A673 (cell line): ENCODE measurements around the gene MEIG1.

Experiments
- CTCF ChIP-seq: fragments of 300-800, 200-600 bp; sonication (generic); conservative IDR thresholded peaks from 2 replicates; pipeline ENCODE4 v1.5.1; 2017; ENCODE audit warnings: low read depth, mild to moderate bottlenecking, antibody characterized with exemption, low read length, moderate library complexity, mixed read lengths
- EZH2 ChIP-seq: fragments of 200-600 bp; sonication (generic); IDR thresholded peaks from 2 replicates; pipeline ENCODE4 v1.6.1; 2017; ENCODE audit warnings: borderline replicate concordance, low read depth, mild to moderate bottlenecking, mixed read lengths, antibody characterized with exemption, low read length; ENCODE audit not compliant: poor library complexity, severe bottlenecking

DNA sequence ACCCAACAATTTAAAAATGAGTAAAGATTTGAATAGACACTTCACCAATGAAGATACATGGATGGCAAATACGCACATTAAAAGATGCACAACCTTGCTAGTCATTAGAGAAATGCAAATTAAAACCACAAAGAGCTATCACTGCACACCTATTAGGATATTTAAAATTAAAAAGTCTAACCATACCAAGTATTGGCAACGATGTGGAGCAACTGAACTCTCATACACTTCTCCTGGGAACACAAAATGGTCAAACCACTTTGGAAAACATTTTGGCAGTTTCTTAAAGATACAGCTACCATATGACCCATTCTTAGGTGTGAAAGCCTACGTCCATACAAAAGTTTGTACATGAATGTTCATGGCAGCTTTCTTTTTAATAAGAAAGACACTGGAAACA is 41.4 kb upstream of the MEIG1 start:
- TF ChIP-seq CTCF (no peak), EZH2 (no peak)
